WTC11 (cell line): ENCODE data around the gene FICD. TPM values are rescaled to one million over a fixed set of nuclear protein-coding genes. Genes with fewer than 3 reads are reported as not detected.

Source experiments
- ATAC-seq: fragments of 200-7000 bp; cut with Tn5 transposase; 2 replicates; pipeline ENCODE4 v1.10.0; 2021; ENCODE audit warnings: mild to moderate bottlenecking, moderate library complexity
- CTCF ChIA-PET: fragments of 300-600 bp; sonication (Branson Sonifier 250); formaldehyde crosslinking; loops from one replicate; lab custom pipeline; 2021; ENCODE audit warnings: antibody characterized with exemption; lab: Charles Lee
- POLR2A ChIA-PET: fragments of 350-600 bp; sonication (Branson Sonifier 250); formaldehyde crosslinking; loops from one replicate; lab custom pipeline; 2021; ENCODE audit warnings: antibody characterized with exemption; lab: Charles Lee
- DNase-seq: peaks from one replicate; pipeline ENCODE4 v3.0.0; 2021; ENCODE audit warnings: low spot score
- H3K27ac Mint-ChIP-seq: 2 replicates; pipeline ENCODE4 v1.8.0; 2021; ENCODE audit warnings: mixed read lengths
- H3K27me3 Mint-ChIP-seq: 2 replicates; pipeline ENCODE4 v1.8.0; 2021; ENCODE audit warnings: low read depth, mild to moderate bottlenecking, moderate library complexity, mixed read lengths
- H3K36me3 Mint-ChIP-seq: 2 replicates; pipeline ENCODE4 v1.8.0; 2021; ENCODE audit warnings: mixed read lengths
- H3K4me1 Mint-ChIP-seq: 2 replicates; pipeline ENCODE4 v1.8.0; 2022; ENCODE audit warnings: mixed read lengths
- H3K4me3 Mint-ChIP-seq: 2 replicates; pipeline ENCODE4 v1.8.0; 2021; ENCODE audit warnings: mild to moderate bottlenecking, moderate library complexity, mixed read lengths
- H3K9me3 Mint-ChIP-seq: 2 replicates; pipeline ENCODE4 v1.8.0; 2021; ENCODE audit warnings: mixed read lengths
- ELF4 ChIP-seq: sonication (generic); formaldehyde crosslinking; IDR thresholded peaks from 2 replicates; pipeline ENCODE4 v1.8.1; 2022; ENCODE audit warnings: low read depth, mild to moderate bottlenecking, moderate library complexity, missing genetic modification reagents
- GTF2I ChIP-seq: fragments of 250-450 bp; sonication (Bioruptor Pico); conservative IDR thresholded peaks from 2 replicates; pipeline ENCODE4 v1.4.0; 2021; ENCODE audit warnings: mild to moderate bottlenecking
- JAZF1 ChIP-seq: fragments of 250-450 bp; sonication (Bioruptor Pico); IDR thresholded peaks from 2 replicates; pipeline ENCODE4 v1.9.0; 2021; ENCODE audit warnings: moderate library complexity, mild to moderate bottlenecking, inconsistent platforms
- NR1H2 ChIP-seq: sonication (generic); formaldehyde crosslinking; IDR thresholded peaks from 2 replicates; pipeline ENCODE4 v1.9.0; 2021; ENCODE audit warnings: mild to moderate bottlenecking, moderate library complexity, missing genetic modification reagents
- OVOL2 ChIP-seq: fragments of 250-450 bp; sonication (Bioruptor Pico); IDR thresholded peaks from 2 replicates; pipeline ENCODE4 v1.9.0; 2021; ENCODE audit warnings: mild to moderate bottlenecking, borderline replicate concordance
- SMAD3 ChIP-seq: sonication (generic); formaldehyde crosslinking; IDR thresholded peaks from 2 replicates; pipeline ENCODE4 v1.8.0; 2022; ENCODE audit warnings: missing genetic modification reagents, mild to moderate bottlenecking, borderline replicate concordance
- TEAD4 ChIP-seq: sonication (generic); formaldehyde crosslinking; IDR thresholded peaks from 2 replicates; pipeline ENCODE4 v1.8.0; 2022; ENCODE audit warnings: mild to moderate bottlenecking, missing genetic modification reagents
- ZNF416 ChIP-seq: fragments of 250-450 bp; sonication (Bioruptor Pico); IDR thresholded peaks from 2 replicates; pipeline ENCODE4 v1.9.0; 2021; ENCODE audit warnings: mild to moderate bottlenecking, inconsistent platforms
- total RNA-seq: library from RNA; stranded (reverse); gene quantifications from 3 replicates; pipeline ENCODE4 v1.2.3, GENCODE V29; 2021
- TF ChIP-seq, protein P1 (sequence below): sonication (generic); formaldehyde crosslinking; IDR thresholded peaks from 2 replicates; pipeline ENCODE4 v1.8.0; 2022; ENCODE audit warnings: mild to moderate bottlenecking, missing genetic modification reagents
- TF ChIP-seq, protein P2 (sequence below): sonication (generic); formaldehyde crosslinking; IDR thresholded peaks from 2 replicates; pipeline ENCODE4 v1.8.0; 2022; ENCODE audit warnings: missing genetic modification reagents
- TF ChIP-seq, protein P3 (sequence below): sonication (generic); formaldehyde crosslinking; IDR thresholded peaks from 2 replicates; pipeline ENCODE4 v1.8.0; 2022; ENCODE audit warnings: mild to moderate bottlenecking, missing genetic modification reagents
- TF ChIP-seq, protein P4 (sequence below): fragments of 250-450 bp; sonication (Bioruptor Pico); IDR thresholded peaks from 2 replicates; pipeline ENCODE4 v1.9.0; 2021; ENCODE audit warnings: mild to moderate bottlenecking
- TF ChIP-seq, protein P5 (sequence below): sonication (generic); formaldehyde crosslinking; IDR thresholded peaks from 2 replicates; pipeline ENCODE4 v1.8.1; 2023; ENCODE audit warnings: mild to moderate bottlenecking, missing genetic modification reagents
- TF ChIP-seq, protein P6 (sequence below): fragments of 250-450 bp; sonication (Bioruptor Pico); IDR thresholded peaks from 2 replicates; pipeline ENCODE4 v2.1.2; 2022; ENCODE audit warnings: mild to moderate bottlenecking, moderate library complexity
- TF ChIP-seq, protein P7 (sequence below): sonication (generic); formaldehyde crosslinking; conservative IDR thresholded peaks from 2 replicates; pipeline ENCODE4 v1.8.1; 2022; ENCODE audit warnings: mild to moderate bottlenecking, missing genetic modification reagents
- TF ChIP-seq, protein P8 (sequence below): fragments of 250-450 bp; sonication (Bioruptor Pico); IDR thresholded peaks from 2 replicates; pipeline ENCODE4 v1.8.0; 2021; ENCODE audit warnings: mild to moderate bottlenecking
- TF ChIP-seq, protein P9 (sequence below): sonication (generic); formaldehyde crosslinking; IDR thresholded peaks from 2 replicates; pipeline ENCODE4 v1.8.1; 2023; ENCODE audit warnings: mild to moderate bottlenecking, missing genetic modification reagents
- TF ChIP-seq, protein P10 (sequence below): sonication (generic); formaldehyde crosslinking; IDR thresholded peaks from 2 replicates; pipeline ENCODE4 v1.8.1; 2022; ENCODE audit warnings: missing genetic modification reagents, borderline replicate concordance
- TF ChIP-seq, protein P11 (sequence below): sonication (generic); formaldehyde crosslinking; IDR thresholded peaks from 2 replicates; pipeline ENCODE4 v1.8.1; 2022; ENCODE audit warnings: mild to moderate bottlenecking, missing genetic modification reagents, moderate library complexity, borderline replicate concordance

FICD gene
- total RNA-seq, 1 experiment from 2014 or later: 6.3 TPM

DNA sequence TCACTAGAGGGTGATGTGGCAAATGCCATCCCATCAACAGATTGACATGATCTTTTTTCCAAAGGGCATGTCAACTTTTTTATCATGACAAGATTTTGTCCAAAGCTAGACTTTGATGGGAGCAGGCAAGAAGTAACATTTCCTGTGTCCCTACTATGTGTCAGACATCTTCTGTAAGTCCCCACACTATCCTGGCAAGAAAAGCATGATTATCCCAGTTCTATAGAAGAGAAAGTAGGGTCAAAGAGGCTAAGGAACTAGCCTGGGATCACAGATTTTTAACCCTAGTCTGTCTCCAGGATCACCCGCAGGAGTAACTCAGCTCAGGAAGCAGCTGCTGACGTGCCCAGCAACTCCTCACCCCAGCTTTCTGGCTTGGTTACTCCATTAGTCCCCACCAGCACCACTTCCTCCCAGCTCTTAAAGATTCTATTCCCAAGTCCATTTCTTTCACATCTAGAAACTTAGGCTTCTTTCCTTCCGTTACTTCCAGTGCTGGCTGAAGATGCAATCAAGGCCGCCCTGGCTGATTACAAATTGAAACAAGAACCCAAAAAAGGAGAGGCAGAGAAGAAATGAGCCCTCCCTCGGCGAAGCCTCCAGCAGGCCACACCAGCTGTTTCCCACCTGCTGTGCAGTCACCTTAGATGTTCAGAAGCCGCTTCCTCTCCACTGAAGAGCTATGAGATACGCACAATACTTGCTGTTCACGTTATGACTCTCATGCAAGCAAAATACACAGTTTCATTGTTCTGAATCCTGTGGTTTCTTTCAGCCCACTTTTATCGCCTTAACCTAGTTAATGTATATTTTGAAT, 53.5 kb downstream of the FICD start:
- Mint-ChIP-seq H3K9me3 (no peaks in the 10 kb centered on the region), H3K27me3 (no peaks in the 10 kb centered on the region)
- DNase-seq (no peak), ATAC-seq (no peak)
- CTCF ChIA-PET: interaction anchor here (0.6 to 3.9 kb wide), 2 partner anchors 49 to 239 kb away, joined by 3 to 31 read pairs; no protein-coding TSS in a partner anchor
- no peak for TF ChIP-seq SMAD3 (CRISPR knock-in tag)
- TF ChIP-seq NR1H2: no peak
- TF ChIP-seq, protein P1, sequence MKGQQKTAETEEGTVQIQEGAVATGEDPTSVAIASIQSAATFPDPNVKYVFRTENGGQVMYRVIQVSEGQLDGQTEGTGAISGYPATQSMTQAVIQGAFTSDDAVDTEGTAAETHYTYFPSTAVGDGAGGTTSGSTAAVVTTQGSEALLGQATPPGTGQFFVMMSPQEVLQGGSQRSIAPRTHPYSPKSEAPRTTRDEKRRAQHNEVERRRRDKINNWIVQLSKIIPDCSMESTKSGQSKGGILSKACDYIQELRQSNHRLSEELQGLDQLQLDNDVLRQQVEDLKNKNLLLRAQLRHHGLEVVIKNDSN (CRISPR knock-in tag): no peak
- TF ChIP-seq GTF2I: no peak
- TF ChIP-seq, protein P2, sequence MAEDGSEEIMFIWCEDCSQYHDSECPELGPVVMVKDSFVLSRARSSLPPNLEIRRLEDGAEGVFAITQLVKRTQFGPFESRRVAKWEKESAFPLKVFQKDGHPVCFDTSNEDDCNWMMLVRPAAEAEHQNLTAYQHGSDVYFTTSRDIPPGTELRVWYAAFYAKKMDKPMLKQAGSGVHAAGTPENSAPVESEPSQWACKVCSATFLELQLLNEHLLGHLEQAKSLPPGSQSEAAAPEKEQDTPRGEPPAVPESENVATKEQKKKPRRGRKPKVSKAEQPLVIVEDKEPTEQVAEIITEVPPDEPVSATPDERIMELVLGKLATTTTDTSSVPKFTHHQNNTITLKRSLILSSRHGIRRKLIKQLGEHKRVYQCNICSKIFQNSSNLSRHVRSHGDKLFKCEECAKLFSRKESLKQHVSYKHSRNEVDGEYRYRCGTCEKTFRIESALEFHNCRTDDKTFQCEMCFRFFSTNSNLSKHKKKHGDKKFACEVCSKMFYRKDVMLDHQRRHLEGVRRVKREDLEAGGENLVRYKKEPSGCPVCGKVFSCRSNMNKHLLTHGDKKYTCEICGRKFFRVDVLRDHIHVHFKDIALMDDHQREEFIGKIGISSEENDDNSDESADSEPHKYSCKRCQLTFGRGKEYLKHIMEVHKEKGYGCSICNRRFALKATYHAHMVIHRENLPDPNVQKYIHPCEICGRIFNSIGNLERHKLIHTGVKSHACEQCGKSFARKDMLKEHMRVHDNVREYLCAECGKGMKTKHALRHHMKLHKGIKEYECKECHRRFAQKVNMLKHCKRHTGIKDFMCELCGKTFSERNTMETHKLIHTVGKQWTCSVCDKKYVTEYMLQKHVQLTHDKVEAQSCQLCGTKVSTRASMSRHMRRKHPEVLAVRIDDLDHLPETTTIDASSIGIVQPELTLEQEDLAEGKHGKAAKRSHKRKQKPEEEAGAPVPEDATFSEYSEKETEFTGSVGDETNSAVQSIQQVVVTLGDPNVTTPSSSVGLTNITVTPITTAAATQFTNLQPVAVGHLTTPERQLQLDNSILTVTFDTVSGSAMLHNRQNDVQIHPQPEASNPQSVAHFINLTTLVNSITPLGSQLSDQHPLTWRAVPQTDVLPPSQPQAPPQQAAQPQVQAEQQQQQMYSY (CRISPR knock-in tag): no peak
- no peak for TF ChIP-seq ZNF416 (CRISPR knock-in tag)
- TF ChIP-seq, protein P3, sequence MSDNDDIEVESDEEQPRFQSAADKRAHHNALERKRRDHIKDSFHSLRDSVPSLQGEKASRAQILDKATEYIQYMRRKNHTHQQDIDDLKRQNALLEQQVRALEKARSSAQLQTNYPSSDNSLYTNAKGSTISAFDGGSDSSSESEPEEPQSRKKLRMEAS (CRISPR knock-in tag): no peak
- TF ChIP-seq, protein P4, sequence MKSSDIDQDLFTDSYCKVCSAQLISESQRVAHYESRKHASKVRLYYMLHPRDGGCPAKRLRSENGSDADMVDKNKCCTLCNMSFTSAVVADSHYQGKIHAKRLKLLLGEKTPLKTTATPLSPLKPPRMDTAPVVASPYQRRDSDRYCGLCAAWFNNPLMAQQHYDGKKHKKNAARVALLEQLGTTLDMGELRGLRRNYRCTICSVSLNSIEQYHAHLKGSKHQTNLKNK (CRISPR knock-in tag): no peak
- no peak for TF ChIP-seq TEAD4 (CRISPR knock-in tag)
- TF ChIP-seq, protein P5, sequence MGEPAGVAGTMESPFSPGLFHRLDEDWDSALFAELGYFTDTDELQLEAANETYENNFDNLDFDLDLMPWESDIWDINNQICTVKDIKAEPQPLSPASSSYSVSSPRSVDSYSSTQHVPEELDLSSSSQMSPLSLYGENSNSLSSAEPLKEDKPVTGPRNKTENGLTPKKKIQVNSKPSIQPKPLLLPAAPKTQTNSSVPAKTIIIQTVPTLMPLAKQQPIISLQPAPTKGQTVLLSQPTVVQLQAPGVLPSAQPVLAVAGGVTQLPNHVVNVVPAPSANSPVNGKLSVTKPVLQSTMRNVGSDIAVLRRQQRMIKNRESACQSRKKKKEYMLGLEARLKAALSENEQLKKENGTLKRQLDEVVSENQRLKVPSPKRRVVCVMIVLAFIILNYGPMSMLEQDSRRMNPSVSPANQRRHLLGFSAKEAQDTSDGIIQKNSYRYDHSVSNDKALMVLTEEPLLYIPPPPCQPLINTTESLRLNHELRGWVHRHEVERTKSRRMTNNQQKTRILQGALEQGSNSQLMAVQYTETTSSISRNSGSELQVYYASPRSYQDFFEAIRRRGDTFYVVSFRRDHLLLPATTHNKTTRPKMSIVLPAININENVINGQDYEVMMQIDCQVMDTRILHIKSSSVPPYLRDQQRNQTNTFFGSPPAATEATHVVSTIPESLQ (CRISPR knock-in tag): no peak
- no peak for TF ChIP-seq OVOL2 (CRISPR knock-in tag)
- TF ChIP-seq, protein P6, sequence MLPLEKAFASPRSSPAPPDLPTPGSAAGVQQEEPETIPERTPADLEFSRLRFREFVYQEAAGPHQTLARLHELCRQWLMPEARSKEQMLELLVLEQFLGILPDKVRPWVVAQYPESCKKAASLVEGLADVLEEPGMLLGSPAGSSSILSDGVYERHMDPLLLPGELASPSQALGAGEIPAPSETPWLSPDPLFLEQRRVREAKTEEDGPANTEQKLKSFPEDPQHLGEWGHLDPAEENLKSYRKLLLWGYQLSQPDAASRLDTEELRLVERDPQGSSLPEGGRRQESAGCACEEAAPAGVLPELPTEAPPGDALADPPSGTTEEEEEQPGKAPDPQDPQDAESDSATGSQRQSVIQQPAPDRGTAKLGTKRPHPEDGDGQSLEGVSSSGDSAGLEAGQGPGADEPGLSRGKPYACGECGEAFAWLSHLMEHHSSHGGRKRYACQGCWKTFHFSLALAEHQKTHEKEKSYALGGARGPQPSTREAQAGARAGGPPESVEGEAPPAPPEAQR (CRISPR knock-in tag): no peak
- TF ChIP-seq, protein P7, sequence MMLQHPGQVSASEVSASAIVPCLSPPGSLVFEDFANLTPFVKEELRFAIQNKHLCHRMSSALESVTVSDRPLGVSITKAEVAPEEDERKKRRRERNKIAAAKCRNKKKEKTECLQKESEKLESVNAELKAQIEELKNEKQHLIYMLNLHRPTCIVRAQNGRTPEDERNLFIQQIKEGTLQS: no peak
- TF ChIP-seq JAZF1 (CRISPR knock-in tag): no peak
- TF ChIP-seq, protein P8, sequence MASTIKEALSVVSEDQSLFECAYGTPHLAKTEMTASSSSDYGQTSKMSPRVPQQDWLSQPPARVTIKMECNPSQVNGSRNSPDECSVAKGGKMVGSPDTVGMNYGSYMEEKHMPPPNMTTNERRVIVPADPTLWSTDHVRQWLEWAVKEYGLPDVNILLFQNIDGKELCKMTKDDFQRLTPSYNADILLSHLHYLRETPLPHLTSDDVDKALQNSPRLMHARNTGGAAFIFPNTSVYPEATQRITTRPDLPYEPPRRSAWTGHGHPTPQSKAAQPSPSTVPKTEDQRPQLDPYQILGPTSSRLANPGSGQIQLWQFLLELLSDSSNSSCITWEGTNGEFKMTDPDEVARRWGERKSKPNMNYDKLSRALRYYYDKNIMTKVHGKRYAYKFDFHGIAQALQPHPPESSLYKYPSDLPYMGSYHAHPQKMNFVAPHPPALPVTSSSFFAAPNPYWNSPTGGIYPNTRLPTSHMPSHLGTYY (CRISPR knock-in tag): no peak
- TF ChIP-seq, protein P9, sequence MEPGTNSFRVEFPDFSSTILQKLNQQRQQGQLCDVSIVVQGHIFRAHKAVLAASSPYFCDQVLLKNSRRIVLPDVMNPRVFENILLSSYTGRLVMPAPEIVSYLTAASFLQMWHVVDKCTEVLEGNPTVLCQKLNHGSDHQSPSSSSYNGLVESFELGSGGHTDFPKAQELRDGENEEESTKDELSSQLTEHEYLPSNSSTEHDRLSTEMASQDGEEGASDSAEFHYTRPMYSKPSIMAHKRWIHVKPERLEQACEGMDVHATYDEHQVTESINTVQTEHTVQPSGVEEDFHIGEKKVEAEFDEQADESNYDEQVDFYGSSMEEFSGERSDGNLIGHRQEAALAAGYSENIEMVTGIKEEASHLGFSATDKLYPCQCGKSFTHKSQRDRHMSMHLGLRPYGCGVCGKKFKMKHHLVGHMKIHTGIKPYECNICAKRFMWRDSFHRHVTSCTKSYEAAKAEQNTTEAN (CRISPR knock-in tag): no peak
- no peak for TF ChIP-seq ELF4
- TF ChIP-seq, protein P10, sequence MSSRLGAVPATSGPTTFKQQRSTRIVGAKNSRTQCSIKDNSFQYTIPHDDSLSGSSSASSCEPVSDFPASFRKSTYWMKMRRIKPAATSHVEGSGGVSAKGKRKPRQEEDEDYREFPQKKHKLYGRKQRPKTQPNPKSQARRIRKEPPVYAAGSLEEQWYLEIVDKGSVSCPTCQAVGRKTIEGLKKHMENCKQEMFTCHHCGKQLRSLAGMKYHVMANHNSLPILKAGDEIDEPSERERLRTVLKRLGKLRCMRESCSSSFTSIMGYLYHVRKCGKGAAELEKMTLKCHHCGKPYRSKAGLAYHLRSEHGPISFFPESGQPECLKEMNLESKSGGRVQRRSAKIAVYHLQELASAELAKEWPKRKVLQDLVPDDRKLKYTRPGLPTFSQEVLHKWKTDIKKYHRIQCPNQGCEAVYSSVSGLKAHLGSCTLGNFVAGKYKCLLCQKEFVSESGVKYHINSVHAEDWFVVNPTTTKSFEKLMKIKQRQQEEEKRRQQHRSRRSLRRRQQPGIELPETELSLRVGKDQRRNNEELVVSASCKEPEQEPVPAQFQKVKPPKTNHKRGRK (CRISPR knock-in tag): no peak
- TF ChIP-seq, protein P11, sequence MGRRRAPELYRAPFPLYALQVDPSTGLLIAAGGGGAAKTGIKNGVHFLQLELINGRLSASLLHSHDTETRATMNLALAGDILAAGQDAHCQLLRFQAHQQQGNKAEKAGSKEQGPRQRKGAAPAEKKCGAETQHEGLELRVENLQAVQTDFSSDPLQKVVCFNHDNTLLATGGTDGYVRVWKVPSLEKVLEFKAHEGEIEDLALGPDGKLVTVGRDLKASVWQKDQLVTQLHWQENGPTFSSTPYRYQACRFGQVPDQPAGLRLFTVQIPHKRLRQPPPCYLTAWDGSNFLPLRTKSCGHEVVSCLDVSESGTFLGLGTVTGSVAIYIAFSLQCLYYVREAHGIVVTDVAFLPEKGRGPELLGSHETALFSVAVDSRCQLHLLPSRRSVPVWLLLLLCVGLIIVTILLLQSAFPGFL: no peak
- TF ChIP-seq, all 79 proteins: peak for 0
- Mint-ChIP-seq H3K4me1 (0 out of 2 replicates have a peak, but pooled peaks cover 2% of the 10 kb centered on the region), H3K27ac (no peak overlapping the region), H3K36me3 (peaks cover 53% of the 10 kb centered on the region), H3K4me3 (no peak overlapping the region)
- POLR2A ChIA-PET: interaction anchor here (0.6 kb wide), 1 partner anchor 9 kb away, joined by 7 read pairs; no protein-coding TSS in a partner anchor
